HepG2 (cell line): ENCODE data around the gene UAP1L1. TPM values are rescaled to one million over a fixed set of nuclear protein-coding genes. Genes with fewer than 3 reads are reported as not detected.

Experiments used
- ARNT ChIP-seq: fragments of 450-650 bp; IDR thresholded peaks from 2 replicates; pipeline ENCODE4 v1.6.1; 2017
- CENPT ChIP-seq: sonication (generic); formaldehyde crosslinking; IDR thresholded peaks from 2 replicates; pipeline ENCODE4 v1.8.0; 2022; ENCODE audit warnings: low read depth, mild to moderate bottlenecking, moderate library complexity, missing genetic modification reagents
- CSRNP1 ChIP-seq: sonication (generic); formaldehyde crosslinking; IDR thresholded peaks from 2 replicates; pipeline ENCODE4 v1.8.1; 2023; ENCODE audit warnings: mild to moderate bottlenecking, missing genetic modification reagents
- EHMT2 ChIP-seq: fragments of 200-600 bp; sonication (generic); IDR thresholded peaks from 2 replicates; pipeline ENCODE4 v1.7.0; 2017; ENCODE audit warnings: antibody characterized with exemption, low read depth, low read length, borderline replicate concordance
- FOXC1 ChIP-seq: sonication (generic); formaldehyde crosslinking; IDR thresholded peaks from 2 replicates; pipeline ENCODE4 v1.8.0; 2022; ENCODE audit warnings: mild to moderate bottlenecking, missing genetic modification reagents, borderline replicate concordance
- HNF4G ChIP-seq, 2 experiments: sonication (generic) in 1 of 2; formaldehyde crosslinking in 1 of 2; IDR thresholded peaks; 2 replicates each; pipeline versions ENCODE4 v1.4.0 to v1.6.1; 2011 to 2020; ENCODE audit warnings: borderline replicate concordance in 2 of 2, low read depth in 2 of 2, mild to moderate bottlenecking in 2 of 2, low read length in 1 of 2, missing genetic modification reagents in 1 of 2, moderate library complexity in 1 of 2
- KDM2A ChIP-seq: sonication (generic); formaldehyde crosslinking; IDR thresholded peaks from 2 replicates; pipeline ENCODE4 v1.4.0; 2020; ENCODE audit warnings: low read depth, missing genetic modification reagents, borderline replicate concordance
- KDM3A ChIP-seq: IDR thresholded peaks from 2 replicates; pipeline ENCODE4 v1.6.1; 2018; ENCODE audit warnings: low read depth, missing compliant biosample characterization
- KDM6A ChIP-seq: IDR thresholded peaks from 2 replicates; pipeline ENCODE4 v1.6.1; 2016; ENCODE audit warnings: low read depth
- MAFG ChIP-seq: sonication (generic); formaldehyde crosslinking; IDR thresholded peaks from 2 replicates; pipeline ENCODE4 v1.5.1; 2020; ENCODE audit warnings: mild to moderate bottlenecking, missing genetic modification reagents
- PHF8 ChIP-seq: sonication (generic); formaldehyde crosslinking; IDR thresholded peaks from 2 replicates; pipeline ENCODE4 v1.5.0; 2020; ENCODE audit warnings: missing genetic modification reagents
- RBFOX2 ChIP-seq: fragments of 200-400 bp; formaldehyde crosslinking; IDR thresholded peaks from 2 replicates; pipeline ENCODE4 v1.6.1; 2017; ENCODE audit warnings: low read depth, mild to moderate bottlenecking, low read length
- SOX5 ChIP-seq: IDR thresholded peaks from 2 replicates; pipeline ENCODE4 v1.6.1; 2016; ENCODE audit warnings: borderline replicate concordance
- TEAD2 ChIP-seq: sonication (generic); formaldehyde crosslinking; IDR thresholded peaks from 2 replicates; pipeline ENCODE4 v1.9.0; 2021; ENCODE audit warnings: missing genetic modification reagents
- THAP11 ChIP-seq: IDR thresholded peaks from 2 replicates; pipeline ENCODE4 v1.6.1; 2016; ENCODE audit warnings: missing biosample characterization, missing genetic modification reagents
- ZBTB20 ChIP-seq: sonication (generic); formaldehyde crosslinking; IDR thresholded peaks from 2 replicates; pipeline ENCODE4 v1.8.1; 2023; ENCODE audit warnings: missing genetic modification reagents, low read depth, mild to moderate bottlenecking, borderline replicate concordance
- ZMYM4 ChIP-seq: sonication (generic); formaldehyde crosslinking; IDR thresholded peaks from 2 replicates; pipeline ENCODE4 v1.8.1; 2023; ENCODE audit warnings: mild to moderate bottlenecking, missing genetic modification reagents
- ZNF124 ChIP-seq: sonication (generic); formaldehyde crosslinking; IDR thresholded peaks from 2 replicates; pipeline ENCODE4 v1.4.0; 2020; ENCODE audit warnings: missing genetic modification reagents
- ZNF263 ChIP-seq: sonication (generic); formaldehyde crosslinking; IDR thresholded peaks from 2 replicates; pipeline ENCODE4 v1.4.0; 2020; ENCODE audit warnings: missing genetic modification reagents
- ZNF34 ChIP-seq: sonication (generic); formaldehyde crosslinking; IDR thresholded peaks from 2 replicates; pipeline ENCODE4 v1.4.0; 2020; ENCODE audit warnings: mild to moderate bottlenecking, missing genetic modification reagents, borderline replicate concordance
- ZNF460 ChIP-seq: sonication (generic); formaldehyde crosslinking; IDR thresholded peaks from 2 replicates; pipeline ENCODE4 v1.5.1; 2020; ENCODE audit warnings: missing genetic modification reagents, mild to moderate bottlenecking, borderline replicate concordance
- ZNF607 ChIP-seq: sonication (generic); formaldehyde crosslinking; IDR thresholded peaks from 2 replicates; pipeline ENCODE4 v1.5.1; 2020; ENCODE audit warnings: missing genetic modification reagents, mild to moderate bottlenecking, borderline replicate concordance
- ZNF652 ChIP-seq: IDR thresholded peaks from 2 replicates; pipeline ENCODE4 v1.6.1; 2016; ENCODE audit warnings: low read depth, borderline replicate concordance
- ZNF777 ChIP-seq: sonication (generic); formaldehyde crosslinking; IDR thresholded peaks from 2 replicates; pipeline ENCODE4 v1.4.0; 2020; ENCODE audit warnings: missing genetic modification reagents
- polyA plus RNA-seq, 8 experiments: library from polyadenylated mRNA; depleted of rRNA in 3 of 8; stranded (reverse) in 7 of 8; unstranded in 1 of 8; fragments of >200 nt; fragmentation: Illumina TruSeq in 4 of 8; extraction: Trizol in 4 of 8; gene quantifications; 2 replicates each; pipeline versions ENCODE4 v1.2.1 to v1.2.3, GENCODE V29; 2011 to 2016; ENCODE audit warnings: low read depth in 4 of 8, missing spikeins in 1 of 8, mixed read lengths in 1 of 8; ENCODE audit not compliant: insufficient read depth in 1 of 8
- total RNA-seq, 5 experiments: library from RNA; depleted of rRNA; stranded (reverse); fragments of >200 nt; fragmentation: Illumina TruSeq; extraction: Trizol; gene quantifications; 2 replicates each; pipeline ENCODE4 v1.2.3, GENCODE V29; 2016; ENCODE audit warnings: low read depth in 1 of 5
- TF ChIP-seq, protein P1 (sequence below): sonication (generic); formaldehyde crosslinking; IDR thresholded peaks from 2 replicates; pipeline ENCODE4 v1.4.0; 2020; ENCODE audit warnings: missing genetic modification reagents

UAP1L1 gene
- total and polyA plus RNA-seq, 2 of the 13 experiments (the other 11 are each of a cell fraction or from before 2014, with no cell fraction given), result 5.4 to 6.4 TPM

GRCh38 chr9:137034709-137035506 is 42.4 kb upstream of the UAP1L1 start (continued):
- TF ChIP-seq ZBTB20 (CRISPR knock-in tag), result 0 out of 2 replicates have a peak, but pooled peaks have one; percentile 37
- TF ChIP-seq ZNF607 (CRISPR knock-in tag), result no peak
- TF ChIP-seq ARNT, result no peak
- no peak for TF ChIP-seq ZNF777 (CRISPR knock-in tag)
- no peak for TF ChIP-seq ZNF652 (CRISPR knock-in tag)
- no peak for TF ChIP-seq RBFOX2
- TF ChIP-seq KDM6A (CRISPR knock-in tag), result no peak
- TF ChIP-seq, protein P1, sequence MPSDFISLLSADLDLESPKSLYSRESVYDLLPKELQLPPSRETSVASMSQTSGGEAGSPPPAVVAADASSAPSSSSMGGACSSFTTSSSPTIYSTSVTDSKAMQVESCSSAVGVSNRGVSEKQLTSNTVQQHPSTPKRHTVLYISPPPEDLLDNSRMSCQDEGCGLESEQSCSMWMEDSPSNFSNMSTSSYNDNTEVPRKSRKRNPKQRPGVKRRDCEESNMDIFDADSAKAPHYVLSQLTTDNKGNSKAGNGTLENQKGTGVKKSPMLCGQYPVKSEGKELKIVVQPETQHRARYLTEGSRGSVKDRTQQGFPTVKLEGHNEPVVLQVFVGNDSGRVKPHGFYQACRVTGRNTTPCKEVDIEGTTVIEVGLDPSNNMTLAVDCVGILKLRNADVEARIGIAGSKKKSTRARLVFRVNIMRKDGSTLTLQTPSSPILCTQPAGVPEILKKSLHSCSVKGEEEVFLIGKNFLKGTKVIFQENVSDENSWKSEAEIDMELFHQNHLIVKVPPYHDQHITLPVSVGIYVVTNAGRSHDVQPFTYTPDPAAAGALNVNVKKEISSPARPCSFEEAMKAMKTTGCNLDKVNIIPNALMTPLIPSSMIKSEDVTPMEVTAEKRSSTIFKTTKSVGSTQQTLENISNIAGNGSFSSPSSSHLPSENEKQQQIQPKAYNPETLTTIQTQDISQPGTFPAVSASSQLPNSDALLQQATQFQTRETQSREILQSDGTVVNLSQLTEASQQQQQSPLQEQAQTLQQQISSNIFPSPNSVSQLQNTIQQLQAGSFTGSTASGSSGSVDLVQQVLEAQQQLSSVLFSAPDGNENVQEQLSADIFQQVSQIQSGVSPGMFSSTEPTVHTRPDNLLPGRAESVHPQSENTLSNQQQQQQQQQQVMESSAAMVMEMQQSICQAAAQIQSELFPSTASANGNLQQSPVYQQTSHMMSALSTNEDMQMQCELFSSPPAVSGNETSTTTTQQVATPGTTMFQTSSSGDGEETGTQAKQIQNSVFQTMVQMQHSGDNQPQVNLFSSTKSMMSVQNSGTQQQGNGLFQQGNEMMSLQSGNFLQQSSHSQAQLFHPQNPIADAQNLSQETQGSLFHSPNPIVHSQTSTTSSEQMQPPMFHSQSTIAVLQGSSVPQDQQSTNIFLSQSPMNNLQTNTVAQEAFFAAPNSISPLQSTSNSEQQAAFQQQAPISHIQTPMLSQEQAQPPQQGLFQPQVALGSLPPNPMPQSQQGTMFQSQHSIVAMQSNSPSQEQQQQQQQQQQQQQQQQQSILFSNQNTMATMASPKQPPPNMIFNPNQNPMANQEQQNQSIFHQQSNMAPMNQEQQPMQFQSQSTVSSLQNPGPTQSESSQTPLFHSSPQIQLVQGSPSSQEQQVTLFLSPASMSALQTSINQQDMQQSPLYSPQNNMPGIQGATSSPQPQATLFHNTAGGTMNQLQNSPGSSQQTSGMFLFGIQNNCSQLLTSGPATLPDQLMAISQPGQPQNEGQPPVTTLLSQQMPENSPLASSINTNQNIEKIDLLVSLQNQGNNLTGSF (CRISPR knock-in tag), result no peak
- TF ChIP-seq ZNF34, result no peak
- no peak for TF ChIP-seq CSRNP1
- TF ChIP-seq CENPT (CRISPR knock-in tag), result no peak
- TF ChIP-seq ZNF263, result no peak
- TF ChIP-seq ZNF124, result no peak
- TF ChIP-seq MAFG (CRISPR knock-in tag), result no peak
- TF ChIP-seq KDM2A (CRISPR knock-in tag), result peak; percentile 67; the same call in 1 of the 2 replicates
- no peak for TF ChIP-seq EHMT2
- TF ChIP-seq TEAD2 (CRISPR knock-in tag), result no peak
- no peak for TF ChIP-seq PHF8 (CRISPR knock-in tag)
- TF ChIP-seq KDM3A (CRISPR knock-in tag), result 0 out of 2 replicates have a peak, but pooled peaks have one; percentile 45
- TF ChIP-seq ZMYM4, result no peak
- no peak for TF ChIP-seq ZNF460 (CRISPR knock-in tag)
- no peak for TF ChIP-seq HNF4G (IDR thresholded peaks at IDR 0.05; ENCODE audit: borderline replicate concordance, low read depth, low read length)
- TF ChIP-seq HNF4G (CRISPR knock-in tag; IDR thresholded peaks at IDR 0.05; ENCODE audit: borderline replicate concordance, low read depth), result no peak; the same call in 1 of the 2 replicates
- TF ChIP-seq THAP11 (CRISPR knock-in tag), result 0 out of 2 replicates have a peak, but pooled peaks have one; percentile 13
- TF ChIP-seq FOXC1 (CRISPR knock-in tag), result 0 out of 2 replicates have a peak, but pooled peaks have one; percentile 50
- 0 out of 2 replicates have a peak, but pooled peaks have one; percentile 19 for TF ChIP-seq SOX5 (CRISPR knock-in tag)
